GM19025 (cell line): ENCODE results near the gene HOXD9.

Experiments
- ATAC-seq: cut with Tn5 transposase; IDR thresholded peaks from one replicate; pipeline ENCODE4 v1.9.1; 2021; ENCODE audit warnings: mild to moderate bottlenecking, low read depth, moderate library complexity; ENCODE audit not compliant: unreplicated experiment

Gene HOXD9

GRCh38 chr2:176162911-176163671 lies 40.6 kb downstream of the HOXD9 start:
- ATAC-seq = no peak

GRCh38 chr2:176163672-176164056 lies 41.1 kb downstream of the HOXD9 start:
- ATAC-seq = no peak

GRCh38 chr2:176164201-176164600 lies 41.7 kb downstream of the HOXD9 start:
- ATAC-seq = no peak

- ATAC-seq = no peak
Measured at GRCh38 chr2:176164611-176165369, 42.3 kb downstream of the HOXD9 start.

GRCh38 chr2:176165370-176166050 lies 43.0 kb downstream of the HOXD9 start:
- ATAC-seq = no peak

GRCh38 chr2:176166272-176166671 lies 43.8 kb downstream of the HOXD9 start:
- no peak for ATAC-seq

- no peak for ATAC-seq
Measured at GRCh38 chr2:176167398-176167797, 44.9 kb downstream of the HOXD9 start.

GRCh38 chr2:176169181-176169580 lies 46.7 kb downstream of the HOXD9 start:
- no peak for ATAC-seq

GRCh38 chr2:176169711-176170110 lies 47.2 kb downstream of the HOXD9 start:
- no peak for ATAC-seq

GRCh38 chr2:176170602-176171305 lies 48.2 kb downstream of the HOXD9 start:
- ATAC-seq = no peak

- ATAC-seq = no peak
Measured at GRCh38 chr2:176171351-176172006, 49.0 kb downstream of the HOXD9 start.

- no peak for ATAC-seq
Measured at GRCh38 chr2:176172007-176172894, 49.7 kb downstream of the HOXD9 start.

- ATAC-seq = no peak
Measured at GRCh38 chr2:176172895-176173566, 50.5 kb downstream of the HOXD9 start.

GRCh38 chr2:176173567-176174381 lies 51.3 kb downstream of the HOXD9 start:
- no peak for ATAC-seq

GRCh38 chr2:176174382-176174823 lies 51.9 kb downstream of the HOXD9 start:
- no peak for ATAC-seq
